GM18861 (cell line): ENCODE data around the gene AP3S2.
"Not testable (repeated sequence)": the region's sequence is repeated elsewhere in the genome, so short reads cannot be mapped to it uniquely, and the experiment has no call there.

Source experiments
- ATAC-seq: cut with Tn5 transposase; IDR thresholded peaks from one replicate; pipeline ENCODE4 v1.9.1; 2021; ENCODE audit not compliant: unreplicated experiment

AP3S2 gene

DNA sequence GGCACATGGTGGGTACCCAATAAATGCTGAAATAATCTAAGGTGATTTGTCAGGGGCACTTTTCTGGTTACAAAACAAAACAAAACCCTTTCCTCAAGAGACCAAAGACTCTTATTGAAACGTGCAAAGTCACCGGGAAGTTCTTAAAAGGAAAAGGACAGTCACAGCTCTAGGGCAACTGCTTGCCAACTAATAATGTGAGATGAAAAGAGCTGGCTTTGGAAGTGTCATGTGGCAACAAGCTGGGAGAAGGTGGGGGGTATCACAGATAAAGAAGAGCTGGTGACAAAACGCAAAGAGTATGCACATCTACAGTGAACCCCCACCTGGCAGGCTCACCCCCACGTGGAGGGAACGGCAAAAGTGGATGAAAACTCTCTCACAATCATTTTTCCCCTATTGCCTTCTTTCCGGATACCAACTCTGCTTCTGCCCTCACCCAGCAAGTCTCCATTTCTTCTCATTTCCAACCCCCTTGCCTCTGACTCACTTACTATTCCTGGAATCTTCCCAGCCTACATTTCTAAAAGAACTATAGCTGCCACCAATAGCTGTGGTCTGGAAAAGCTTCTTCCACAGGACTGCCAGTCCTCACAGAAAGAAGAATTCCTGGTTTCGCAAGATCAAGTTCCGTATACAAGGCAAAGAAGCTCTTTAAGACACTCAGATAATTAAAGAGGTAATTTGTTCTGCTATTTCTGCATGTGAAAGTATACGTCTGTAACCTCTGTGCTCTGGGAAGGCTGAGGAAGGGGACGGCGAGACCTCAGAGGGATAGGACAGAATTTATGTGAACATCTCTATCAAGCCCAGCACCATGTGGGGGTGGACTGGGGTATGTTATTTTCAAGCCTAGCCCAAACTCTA lies 57.3 kb downstream of the AP3S2 start:
- ATAC-seq, result no peak

DNA sequence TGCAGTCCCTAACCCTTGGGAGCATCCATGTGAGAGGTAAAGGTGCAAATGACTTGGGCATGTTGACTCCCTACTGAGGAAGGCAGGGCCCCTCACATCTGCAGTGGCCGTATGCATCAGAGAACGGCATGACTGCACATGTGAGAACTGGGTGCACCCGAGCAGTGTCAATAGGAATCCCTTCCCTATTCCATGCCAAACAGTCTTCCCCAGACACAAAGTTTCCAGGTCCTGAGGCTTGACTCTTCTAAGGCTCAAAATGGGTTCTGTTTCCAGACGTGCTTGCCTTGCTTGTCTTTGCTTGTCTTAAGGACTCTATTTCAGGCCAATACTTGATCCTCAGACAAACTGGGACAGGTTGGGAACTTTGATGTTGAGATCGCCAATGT lies 58.6 kb downstream of the AP3S2 start:
- no peak for ATAC-seq

- not testable (repeated sequence) for ATAC-seq
Observed at GRCh38 chr15:89834465-89835175, 59.2 kb downstream of the AP3S2 start.

- ATAC-seq, result no peak
Observed at GRCh38 chr15:89833966-89834365, 59.8 kb downstream of the AP3S2 start.

- ATAC-seq, result no peak
Observed at GRCh38 chr15:89830639-89831038, 63.2 kb downstream of the AP3S2 start.

DNA sequence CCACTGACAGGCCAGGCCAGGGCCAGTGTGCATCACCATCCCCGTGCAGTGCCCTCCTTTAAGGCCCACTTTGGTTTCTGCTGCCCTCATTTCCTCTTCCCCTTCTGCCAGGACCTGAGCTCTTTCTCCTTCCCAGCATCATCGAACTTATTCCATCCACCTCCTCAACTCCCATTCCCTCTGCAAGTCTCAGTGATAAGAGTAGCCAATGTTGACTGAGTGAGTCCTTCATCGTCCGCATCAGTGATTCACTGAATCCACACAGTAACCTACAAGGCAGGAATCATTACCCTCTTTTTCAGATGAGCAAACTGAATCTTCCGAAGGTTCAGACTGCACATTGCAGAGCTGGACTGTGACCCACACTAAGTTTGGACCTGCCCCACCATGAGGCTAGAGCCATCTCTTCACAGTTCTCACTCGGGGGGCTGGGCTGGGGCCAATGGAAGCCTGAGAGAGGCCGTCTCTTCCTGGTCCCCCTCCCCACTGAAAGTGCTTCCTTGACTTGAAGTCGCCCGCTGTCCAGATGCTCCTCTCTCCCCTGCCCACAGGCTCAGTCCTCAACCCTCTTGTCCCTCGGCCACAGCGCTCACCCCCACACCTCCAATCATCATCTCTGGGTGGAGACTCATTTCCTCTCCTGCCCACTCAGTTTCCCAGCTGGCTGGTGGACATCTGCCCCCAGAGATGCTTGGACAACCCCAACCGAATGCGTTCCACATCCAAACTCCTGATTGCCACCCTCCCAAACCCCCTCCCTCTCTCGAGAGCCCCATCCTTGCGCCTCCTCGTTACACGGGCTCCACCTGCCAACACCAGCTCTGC lies 64.0 kb downstream of the AP3S2 start:
- no peak for ATAC-seq

- no peak for ATAC-seq
Observed at GRCh38 chr15:89829161-89829560, 64.6 kb downstream of the AP3S2 start.

GRCh38 chr15:89828281-89829145 lies 65.3 kb downstream of the AP3S2 start:
- ATAC-seq, result no peak

DNA sequence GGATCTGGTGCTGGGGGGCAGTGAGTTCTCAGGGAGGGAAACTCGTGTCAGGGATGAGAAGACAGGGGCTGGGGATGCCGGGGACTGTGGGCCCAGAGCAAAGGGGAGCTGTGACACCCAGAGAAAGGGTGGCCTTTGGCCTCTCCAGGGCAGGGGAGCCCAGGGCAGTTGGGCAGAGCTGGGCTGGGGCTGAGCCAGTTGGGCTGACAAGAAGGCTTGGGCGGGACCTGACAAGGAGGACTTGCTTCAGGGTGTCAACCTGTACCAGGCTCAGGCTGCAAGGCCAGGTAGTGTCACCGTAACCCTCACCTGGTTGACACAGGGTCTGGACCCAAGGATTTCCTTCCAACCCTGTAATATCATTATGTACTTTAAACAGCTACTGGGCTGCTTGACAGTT lies 66.0 kb downstream of the AP3S2 start:
- no peak for ATAC-seq

DNA sequence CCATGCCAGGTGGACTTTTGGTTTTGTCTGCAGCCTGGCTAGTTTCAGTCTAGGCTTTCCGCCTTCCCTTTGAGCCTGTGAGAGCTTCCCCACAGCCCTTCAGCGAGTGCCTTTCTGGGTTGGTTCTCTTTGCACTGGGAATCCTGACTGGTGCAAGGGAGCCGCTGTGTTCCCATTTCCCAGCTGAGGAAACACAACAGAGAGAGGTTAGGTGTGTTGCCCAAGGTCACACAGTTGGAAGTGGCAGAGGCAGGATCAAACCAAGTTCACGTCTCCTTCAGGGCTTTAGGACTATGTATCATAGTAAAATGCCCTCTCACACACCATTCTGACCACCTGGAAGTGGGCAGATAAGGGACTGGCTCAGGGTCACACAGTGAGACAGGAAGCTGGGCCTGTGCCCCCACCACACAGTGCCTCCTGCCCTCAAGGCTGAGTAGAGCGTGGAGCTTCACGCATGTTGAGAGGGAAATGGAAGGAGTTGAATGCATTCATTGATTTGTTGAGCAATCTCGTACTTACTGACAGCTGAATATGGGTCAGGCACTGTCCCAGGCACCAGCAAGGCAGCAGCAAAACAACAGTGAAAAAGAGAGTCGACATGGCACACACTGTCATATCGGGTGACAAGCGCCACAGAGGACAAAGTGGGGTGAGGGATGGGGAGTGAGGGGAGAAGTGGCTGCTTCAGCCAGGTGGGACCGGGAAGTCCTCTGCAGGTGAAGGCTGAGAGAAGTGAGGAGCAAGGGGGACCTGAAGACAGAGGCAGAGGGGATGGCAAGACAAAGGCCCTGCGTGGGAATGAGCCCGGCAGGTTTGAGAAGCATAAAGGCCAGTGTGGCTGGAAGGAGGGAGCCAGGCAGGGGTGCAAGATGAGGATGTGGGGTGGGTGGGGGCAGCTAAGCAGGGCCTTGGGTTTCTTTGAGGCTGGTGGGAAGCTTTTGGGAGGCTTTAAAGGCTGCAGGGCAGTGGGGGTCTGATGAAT lies 66.8 kb downstream of the AP3S2 start:
- ATAC-seq, result no peak

DNA sequence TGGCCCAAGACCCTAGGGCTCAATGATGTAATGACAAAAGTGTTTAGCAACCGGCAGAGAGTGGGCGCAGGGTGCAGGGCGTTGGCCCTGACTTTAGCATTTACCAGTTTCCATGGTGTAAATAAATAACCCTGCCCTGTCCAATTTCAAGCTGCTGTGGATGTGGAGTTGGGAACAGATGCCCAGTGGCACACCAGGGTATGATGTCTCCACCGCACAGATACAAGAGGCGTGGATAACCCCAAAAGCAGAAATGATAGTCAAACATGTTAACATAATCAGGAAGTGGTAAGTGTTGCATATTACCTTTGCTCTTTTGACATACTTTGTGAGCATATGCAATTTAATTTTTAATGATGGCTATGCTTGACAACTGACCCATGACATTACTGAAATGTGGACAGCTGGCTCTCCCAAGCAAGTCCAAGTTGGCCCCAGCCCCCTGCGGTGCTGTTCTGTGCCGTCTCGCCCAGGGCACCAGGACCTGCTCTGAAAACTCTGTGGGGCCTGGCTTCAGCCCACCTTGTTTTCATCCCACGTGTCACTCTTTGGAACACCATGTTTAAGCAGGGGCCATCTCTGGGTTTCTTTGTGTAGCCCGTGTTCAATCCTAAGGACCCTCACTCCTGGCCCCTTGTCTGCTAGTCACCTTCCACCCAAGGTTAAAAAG lies 68.4 kb downstream of the AP3S2 start:
- ATAC-seq, result no peak

DNA sequence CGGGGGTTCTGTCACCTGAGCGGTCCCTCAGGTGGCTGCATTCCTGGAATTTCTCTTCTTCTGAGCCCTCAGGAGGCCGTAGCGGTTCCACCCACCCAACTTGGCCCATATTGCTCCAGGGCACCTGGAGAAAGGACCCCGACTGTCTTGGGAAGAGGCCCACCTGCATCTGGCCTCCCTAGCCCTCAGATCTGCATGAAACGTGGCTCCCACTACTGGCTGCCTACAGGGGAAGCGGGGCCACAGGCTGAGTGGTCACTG lies 69.3 kb downstream of the AP3S2 start:
- ATAC-seq, result no peak

- no peak for ATAC-seq
Observed at GRCh38 chr15:89823836-89824606, 69.8 kb downstream of the AP3S2 start.

DNA sequence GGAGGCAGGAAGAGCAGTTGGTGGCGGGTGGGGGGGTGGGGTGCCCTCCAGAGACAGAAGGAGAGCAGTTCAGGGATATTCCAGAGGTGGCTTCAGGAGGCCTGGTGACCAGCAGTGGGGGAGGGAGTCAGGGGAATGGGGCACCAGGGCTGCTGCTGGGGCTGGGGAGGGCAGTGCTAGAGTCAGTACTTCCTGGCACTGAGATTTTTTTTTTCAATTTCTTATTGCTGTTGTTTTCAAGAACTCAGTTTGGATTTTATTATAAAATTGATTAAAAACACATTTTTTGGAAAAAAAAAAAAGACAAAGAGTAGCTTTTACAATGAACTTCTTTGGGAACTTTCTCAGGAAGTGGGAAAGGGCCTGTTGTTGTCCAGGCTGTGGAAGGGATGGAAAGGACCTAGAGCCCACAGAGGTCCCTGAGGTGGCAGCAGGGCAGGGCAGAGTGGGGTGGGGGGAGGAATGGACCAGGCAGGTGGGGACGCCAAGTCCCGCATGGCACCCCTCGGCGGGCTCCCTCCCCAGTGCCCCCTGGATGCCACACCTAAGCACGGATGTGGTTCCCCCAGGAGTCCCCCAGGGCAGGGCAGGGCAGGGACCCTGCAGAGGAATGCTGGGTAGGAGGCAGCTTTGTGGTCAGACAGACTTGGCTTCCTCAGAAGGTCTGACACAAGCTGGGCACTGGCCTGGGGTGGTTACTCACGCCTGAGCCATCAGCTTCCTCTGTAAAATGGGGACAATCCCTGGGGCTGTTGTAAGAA lies 70.7 kb downstream of the AP3S2 start:
- no peak for ATAC-seq

GRCh38 chr15:89822611-89822950 lies 71.2 kb downstream of the AP3S2 start:
- ATAC-seq, result no peak

DNA sequence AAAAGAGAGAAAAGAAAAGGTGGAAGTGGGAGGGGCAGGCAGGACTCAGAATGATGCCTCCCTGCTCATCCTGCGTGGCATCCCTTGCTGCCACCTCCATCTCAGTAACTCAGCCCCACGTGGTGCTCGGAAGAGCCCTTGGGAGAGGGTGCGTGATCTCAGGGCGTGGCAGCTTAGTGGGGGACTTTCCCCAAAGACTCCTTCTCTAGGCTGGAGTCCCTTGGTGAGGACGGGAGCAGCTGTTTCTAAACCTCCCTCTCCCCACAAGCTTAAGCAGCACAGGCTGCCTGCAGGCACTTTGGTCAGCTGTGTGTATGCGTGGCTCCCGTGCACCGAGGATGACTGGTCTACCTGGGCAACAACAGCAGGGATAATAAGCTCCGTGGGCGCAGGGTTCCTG lies 71.8 kb downstream of the AP3S2 start:
- no peak for ATAC-seq

DNA sequence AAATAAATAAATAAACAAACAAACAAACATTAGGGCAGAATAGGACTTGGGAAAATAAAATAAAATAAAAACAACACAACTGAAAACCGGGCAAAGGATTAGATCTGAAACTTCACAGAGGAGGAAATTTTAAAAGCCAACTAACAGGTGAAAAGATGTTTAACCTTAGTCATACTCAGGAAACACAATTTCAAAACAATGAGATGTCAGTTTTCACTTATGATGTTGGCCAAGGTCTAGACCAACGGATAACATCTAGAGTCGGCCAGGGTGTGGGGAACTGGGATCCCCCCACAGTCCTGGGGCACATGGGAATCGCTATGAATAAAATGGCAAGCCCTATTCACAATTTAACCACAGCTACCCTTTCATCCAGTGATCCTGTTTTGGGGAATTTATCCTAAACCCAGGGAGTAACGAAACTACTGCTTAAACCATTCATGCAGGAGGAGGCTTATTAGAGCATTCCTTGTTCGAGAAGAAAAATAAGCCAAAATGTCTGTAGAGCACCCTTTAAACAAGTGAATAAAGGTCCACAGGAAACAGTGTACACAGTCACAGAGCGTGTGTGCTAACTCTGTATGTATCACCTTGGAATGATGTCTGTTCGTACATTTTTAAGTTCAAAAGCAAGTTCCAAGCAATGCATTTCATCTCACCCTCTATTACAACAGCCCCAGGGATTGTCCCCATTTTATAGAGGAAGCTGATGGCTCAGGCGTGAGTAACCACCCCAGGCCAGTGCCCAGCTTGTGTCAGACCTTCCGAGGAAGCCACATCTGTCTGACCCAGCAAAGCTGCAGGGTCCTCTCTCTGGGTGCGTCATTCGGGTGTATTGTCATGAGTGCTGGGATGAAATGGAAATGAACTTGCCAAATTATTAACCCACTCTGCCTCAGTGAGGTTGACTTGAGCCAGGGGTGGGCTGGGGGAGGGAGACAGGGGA lies 72.9 kb downstream of the AP3S2 start:
- ATAC-seq, result no peak
